ENCODE measurements around the gene TNNT3.

The TNNT3 gene

GRCh38 chr11:1964348-1964747 is 44.8 kb downstream of the TNNT3 start:
- Mint-ChIP-seq H3K27me3 (no peaks in the 10 kb centered on the region), H3K4me3 (no peak overlapping the region), H3K36me3 (ENCODE audit: low read depth) (no peaks in the 10 kb centered on the region), H3K9me3 (no peaks in the 10 kb centered on the region), H3K27ac (no peak overlapping the region), H3K4me1 (ENCODE audit: low read depth) (no peaks in the 10 kb centered on the region)

GRCh38 chr11:1964955-1965354 is 45.5 kb downstream of the TNNT3 start:
- Mint-ChIP-seq H3K9me3 (no peaks in the 10 kb centered on the region), H3K27me3 (no peaks in the 10 kb centered on the region), H3K4me3 (no peak overlapping the region), H3K4me1 (ENCODE audit: low read depth) (no peaks in the 10 kb centered on the region), H3K36me3 (ENCODE audit: low read depth) (no peaks in the 10 kb centered on the region), H3K27ac (no peak overlapping the region)

- Mint-ChIP-seq H3K4me1 (ENCODE audit: low read depth) (no peaks in the 10 kb centered on the region), H3K9me3 (no peaks in the 10 kb centered on the region), H3K4me3 (no peak overlapping the region), H3K36me3 (ENCODE audit: low read depth) (no peaks in the 10 kb centered on the region), H3K27me3 (no peaks in the 10 kb centered on the region), H3K27ac (no peak overlapping the region)
Observed at GRCh38 chr11:1966531-1966930, 47.0 kb downstream of the TNNT3 start.

- no peaks in the 10 kb centered on the region for H3K4me1 Mint-ChIP-seq (ENCODE audit: low read depth)
- H3K27me3 Mint-ChIP-seq: no peaks in the 10 kb centered on the region
- H3K36me3 Mint-ChIP-seq (ENCODE audit: low read depth): no peaks in the 10 kb centered on the region
- no peak overlapping the region for H3K4me3 Mint-ChIP-seq
- H3K9me3 Mint-ChIP-seq: no peaks in the 10 kb centered on the region
- no peak overlapping the region for H3K27ac Mint-ChIP-seq
Observed at GRCh38 chr11:1967641-1968225, 48.2 kb downstream of the TNNT3 start.

- Mint-ChIP-seq H3K9me3 (no peaks in the 10 kb centered on the region), H3K27ac (no peak overlapping the region), H3K4me3 (no peak overlapping the region), H3K27me3 (no peaks in the 10 kb centered on the region), H3K36me3 (ENCODE audit: low read depth) (no peaks in the 10 kb centered on the region), H3K4me1 (ENCODE audit: low read depth) (no peaks in the 10 kb centered on the region)
Observed at GRCh38 chr11:1968454-1969002, 49.0 kb downstream of the TNNT3 start.

- no peaks in the 10 kb centered on the region for H3K27me3 Mint-ChIP-seq
- H3K4me1 Mint-ChIP-seq (ENCODE audit: low read depth): no peaks in the 10 kb centered on the region
- no peaks in the 10 kb centered on the region for H3K9me3 Mint-ChIP-seq
- no peak overlapping the region for H3K4me3 Mint-ChIP-seq
- H3K27ac Mint-ChIP-seq: no peak overlapping the region
- H3K36me3 Mint-ChIP-seq (ENCODE audit: low read depth): no peaks in the 10 kb centered on the region
Observed at GRCh38 chr11:1969035-1969434, 49.5 kb downstream of the TNNT3 start.

- Mint-ChIP-seq H3K27me3 (no peaks in the 10 kb centered on the region), H3K4me1 (ENCODE audit: low read depth) (no peaks in the 10 kb centered on the region), H3K9me3 (no peaks in the 10 kb centered on the region), H3K4me3 (no peak overlapping the region), H3K27ac (no peak overlapping the region), H3K36me3 (ENCODE audit: low read depth) (no peaks in the 10 kb centered on the region)
Observed at GRCh38 chr11:1969776-1970175, 50.3 kb downstream of the TNNT3 start.

GRCh38 chr11:1970956-1971355 is 51.5 kb downstream of the TNNT3 start:
- no peak overlapping the region for H3K27ac Mint-ChIP-seq
- H3K4me1 Mint-ChIP-seq (ENCODE audit: low read depth): no peaks in the 10 kb centered on the region
- H3K36me3 Mint-ChIP-seq (ENCODE audit: low read depth): no peaks in the 10 kb centered on the region
- no peak overlapping the region for H3K4me3 Mint-ChIP-seq
- no peaks in the 10 kb centered on the region for H3K27me3 Mint-ChIP-seq
- no peaks in the 10 kb centered on the region for H3K9me3 Mint-ChIP-seq

- H3K9me3 Mint-ChIP-seq: no peaks in the 10 kb centered on the region
- H3K27me3 Mint-ChIP-seq: no peaks in the 10 kb centered on the region
- H3K4me1 Mint-ChIP-seq (ENCODE audit: low read depth): no peaks in the 10 kb centered on the region
- H3K36me3 Mint-ChIP-seq (ENCODE audit: low read depth): no peaks in the 10 kb centered on the region
- H3K4me3 Mint-ChIP-seq: no peak overlapping the region
- H3K27ac Mint-ChIP-seq: no peak overlapping the region
Observed at GRCh38 chr11:1975185-1975584, 55.7 kb downstream of the TNNT3 start.

GRCh38 chr11:1978720-1979473 is 59.4 kb downstream of the TNNT3 start:
- H3K36me3 Mint-ChIP-seq (ENCODE audit: low read depth): no peaks in the 10 kb centered on the region
- no peaks in the 10 kb centered on the region for H3K4me1 Mint-ChIP-seq (ENCODE audit: low read depth)
- H3K9me3 Mint-ChIP-seq: no peaks in the 10 kb centered on the region
- H3K27me3 Mint-ChIP-seq: no peaks in the 10 kb centered on the region
- H3K27ac Mint-ChIP-seq: no peak overlapping the region
- no peak overlapping the region for H3K4me3 Mint-ChIP-seq

GRCh38 chr11:1979607-1980006 is 60.1 kb downstream of the TNNT3 start:
- H3K4me1 Mint-ChIP-seq (ENCODE audit: low read depth): no peaks in the 10 kb centered on the region
- no peaks in the 10 kb centered on the region for H3K27me3 Mint-ChIP-seq
- no peaks in the 10 kb centered on the region for H3K36me3 Mint-ChIP-seq (ENCODE audit: low read depth)
- H3K27ac Mint-ChIP-seq: no peak overlapping the region
- H3K9me3 Mint-ChIP-seq: no peaks in the 10 kb centered on the region
- H3K4me3 Mint-ChIP-seq: no peak overlapping the region

- Mint-ChIP-seq H3K4me3 (no peak overlapping the region), H3K36me3 (ENCODE audit: low read depth) (no peaks in the 10 kb centered on the region), H3K27me3 (no peaks in the 10 kb centered on the region), H3K9me3 (no peaks in the 10 kb centered on the region), H3K27ac (no peak overlapping the region), H3K4me1 (ENCODE audit: low read depth) (no peaks in the 10 kb centered on the region)
Observed at GRCh38 chr11:1982873-1983600, 63.5 kb downstream of the TNNT3 start.

GRCh38 chr11:1983601-1983961 is 64.1 kb downstream of the TNNT3 start:
- Mint-ChIP-seq H3K27me3 (no peaks in the 10 kb centered on the region), H3K9me3 (no peaks in the 10 kb centered on the region), H3K36me3 (ENCODE audit: low read depth) (no peaks in the 10 kb centered on the region), H3K4me1 (ENCODE audit: low read depth) (no peaks in the 10 kb centered on the region), H3K4me3 (no peak overlapping the region), H3K27ac (no peak overlapping the region)

GRCh38 chr11:1987024-1987423 is 67.5 kb downstream of the TNNT3 start:
- Mint-ChIP-seq H3K27me3 (no peaks in the 10 kb centered on the region), H3K9me3 (no peaks in the 10 kb centered on the region), H3K4me1 (ENCODE audit: low read depth) (no peaks in the 10 kb centered on the region), H3K27ac (no peak overlapping the region), H3K36me3 (ENCODE audit: low read depth) (no peaks in the 10 kb centered on the region), H3K4me3 (no peak overlapping the region)

- no peaks in the 10 kb centered on the region for H3K36me3 Mint-ChIP-seq (ENCODE audit: low read depth)
- H3K27ac Mint-ChIP-seq: no peak overlapping the region
- H3K9me3 Mint-ChIP-seq: no peaks in the 10 kb centered on the region
- no peaks in the 10 kb centered on the region for H3K4me1 Mint-ChIP-seq (ENCODE audit: low read depth)
- H3K27me3 Mint-ChIP-seq: no peaks in the 10 kb centered on the region
- no peak overlapping the region for H3K4me3 Mint-ChIP-seq
Observed at GRCh38 chr11:1988174-1988573, 68.7 kb downstream of the TNNT3 start.
